ENCODE measurements around the gene WWC2.

DNA sequence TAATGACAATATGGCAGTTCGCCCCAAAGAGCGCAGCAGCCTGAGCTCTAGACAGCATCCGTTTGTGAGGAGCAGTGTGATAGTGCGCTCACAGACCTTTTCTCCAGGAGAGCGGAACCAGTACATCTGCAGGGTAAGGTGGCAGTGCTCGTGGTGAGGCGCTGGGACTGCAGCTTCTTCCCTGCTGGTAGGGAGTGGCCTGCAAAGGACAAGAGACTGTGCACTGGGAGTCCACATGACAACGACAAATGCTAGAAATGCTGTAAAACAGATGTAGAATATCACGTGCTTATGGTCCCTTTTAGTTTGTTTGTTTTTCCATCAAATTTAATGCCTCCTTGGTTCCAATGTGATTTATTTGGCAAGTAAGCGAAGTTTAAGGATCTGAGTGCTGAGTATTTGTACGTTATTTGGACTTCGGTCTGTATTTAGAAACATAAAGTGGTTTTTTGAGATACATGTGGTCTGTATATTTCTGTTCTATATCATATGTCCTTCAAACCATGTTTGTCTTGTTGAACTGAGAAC lies 185.3 kb downstream of the WWC2 start:
- TF ChIP-seq POLR2A (IDR thresholded peaks at IDR 0.05), result no peak
- TF ChIP-seq CTCF (IDR thresholded peaks at IDR 0.05 in 4 of 5, conservative IDR thresholded peaks at IDR 0.05 in 1 of 5), result no peak

Measured in gastrocnemius medialis (tissue), 4 donors.